D341Med (cell line): Measurements from ENCODE around the gene SLC9C1.

Source experiments
- DNase-seq: peaks from one replicate; pipeline ENCODE4 v3.0.0; 2012; ENCODE audit warnings: low spot score

The SLC9C1 gene

GRCh38 chr3:112293368-112294321 is at the start of gene SLC9C1:
SLC9C1 (minus strand) TSS chr3:112294216; CDS start chr3:112286791, 7,425 bp downstream.
- peak; percentile 42 for DNase-seq

GRCh38 chr3:112341386-112341785 is 47.4 kb upstream of the SLC9C1 start:
- no peak for DNase-seq

GRCh38 chr3:112339609-112340008 is 45.6 kb upstream of the SLC9C1 start:
- DNase-seq: no peak

GRCh38 chr3:112339134-112339533 is 45.1 kb upstream of the SLC9C1 start:
- DNase-seq: no peak

- no peak for DNase-seq
Measured at GRCh38 chr3:112338727-112339056, 44.7 kb upstream of the SLC9C1 start.

- no peak for DNase-seq
Measured at GRCh38 chr3:112338021-112338726, 44.2 kb upstream of the SLC9C1 start.

- no peak for DNase-seq
Measured at GRCh38 chr3:112335434-112335781, 41.4 kb upstream of the SLC9C1 start.

- DNase-seq: no peak
Measured at GRCh38 chr3:112334691-112335433, 40.8 kb upstream of the SLC9C1 start.

- DNase-seq: no peak
Measured at GRCh38 chr3:112333381-112334317, 39.6 kb upstream of the SLC9C1 start.

GRCh38 chr3:112333002-112333380 is 39.0 kb upstream of the SLC9C1 start, which contains the start of gene CD200:
CD200 (plus strand) TSS chr3:112333156; CDS start chr3:112333213, 57 bp downstream.
- peak; percentile 49 for DNase-seq

GRCh38 chr3:112331851-112332250 is 37.8 kb upstream of the SLC9C1 start:
- no peak for DNase-seq

GRCh38 chr3:112327371-112327951 is 33.4 kb upstream of the SLC9C1 start:
- DNase-seq: peak; percentile 44

GRCh38 chr3:112321867-112322652 is 28.0 kb upstream of the SLC9C1 start:
- DNase-seq: no peak

- DNase-seq: no peak
Measured at GRCh38 chr3:112320691-112321090, 26.7 kb upstream of the SLC9C1 start.

- DNase-seq: no peak
Measured at GRCh38 chr3:112319516-112320276, 25.7 kb upstream of the SLC9C1 start.

- DNase-seq: no peak
Measured at GRCh38 chr3:112315791-112316190, 21.8 kb upstream of the SLC9C1 start.

- DNase-seq: no peak
Measured at GRCh38 chr3:112314649-112315048, 20.6 kb upstream of the SLC9C1 start.

- no peak for DNase-seq
Measured at GRCh38 chr3:112308151-112308911, 14.3 kb upstream of the SLC9C1 start.

GRCh38 chr3:112307557-112307956 is 13.5 kb upstream of the SLC9C1 start:
- no peak for DNase-seq
